NCI-H1694 (cell line): ENCODE results near the gene GFI1.
"Not testable (repeated sequence)": the region's sequence is repeated elsewhere in the genome, so short reads cannot be mapped to it uniquely, and the experiment has no call there.

Experiments
- DNase-seq: peaks from one replicate; lab custom pipeline; 2025; lab: John Stamatoyannopoulos, UW

The GFI1 gene

DNA sequence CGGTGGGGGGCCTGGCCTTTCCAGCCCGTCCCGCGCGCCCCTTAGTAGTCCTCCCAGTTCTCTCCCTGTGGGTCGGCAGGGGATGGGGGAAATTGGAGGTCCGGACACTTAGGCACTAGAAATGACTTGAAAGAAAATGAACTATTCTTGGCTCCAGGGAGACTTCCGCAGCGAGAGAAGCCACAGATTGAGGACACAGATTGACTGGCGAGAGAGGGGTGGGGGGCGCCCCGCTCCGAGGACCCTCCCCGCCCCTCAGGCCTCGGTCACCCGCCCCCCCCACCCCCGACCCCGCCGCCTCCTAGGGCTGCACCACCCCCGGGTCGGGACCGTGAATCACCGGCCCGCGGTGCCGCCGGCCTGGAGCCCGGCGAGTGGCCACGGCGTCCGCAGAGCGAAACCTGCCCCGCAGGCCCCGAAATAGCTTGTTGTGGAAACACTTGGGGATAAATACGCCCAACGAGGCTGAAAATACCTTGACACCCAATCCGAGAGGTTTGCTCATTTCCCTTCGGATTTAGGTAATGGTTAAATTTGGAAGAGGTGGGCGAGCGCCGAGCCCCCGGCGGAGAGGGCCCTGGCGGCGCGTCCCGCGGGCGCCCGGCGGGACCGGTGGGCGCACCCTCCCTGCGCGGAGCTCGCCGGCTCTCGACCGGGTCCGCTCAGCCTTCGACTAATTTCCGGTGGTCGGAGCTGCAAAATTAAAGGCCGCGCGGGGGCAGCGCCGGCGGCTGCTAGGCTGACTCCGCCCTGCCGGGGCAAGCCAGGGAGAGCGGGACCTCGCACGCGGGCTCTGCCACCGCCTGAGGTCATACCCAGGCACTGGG lies at the start of gene GFI1:
GFI1 (minus strand) TSS at position 675 of the 827 bp plus-strand sequence. CDS start 3,438 bp downstream, outside the sequence.
- DNase-seq = no peak

DNA sequence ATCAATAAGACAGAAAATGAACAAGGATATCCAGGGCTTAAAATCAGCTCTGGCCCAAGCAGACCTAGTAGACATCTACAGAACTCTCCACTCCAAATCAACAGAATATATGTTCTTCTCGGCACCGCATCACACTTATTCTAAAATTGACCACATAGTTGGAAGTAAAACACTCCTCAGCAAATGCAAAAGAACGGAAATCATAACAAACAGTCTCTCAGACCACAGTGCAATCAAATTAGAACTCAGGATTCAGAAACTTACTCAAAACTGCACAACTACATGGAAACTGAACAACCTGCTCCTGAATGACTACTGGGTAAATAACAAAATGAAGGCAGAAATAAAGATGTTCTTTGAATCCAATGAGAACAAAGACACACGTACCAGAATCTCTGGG lies 45.6 kb upstream of the GFI1 start:
- DNase-seq = not testable (repeated sequence)

DNA sequence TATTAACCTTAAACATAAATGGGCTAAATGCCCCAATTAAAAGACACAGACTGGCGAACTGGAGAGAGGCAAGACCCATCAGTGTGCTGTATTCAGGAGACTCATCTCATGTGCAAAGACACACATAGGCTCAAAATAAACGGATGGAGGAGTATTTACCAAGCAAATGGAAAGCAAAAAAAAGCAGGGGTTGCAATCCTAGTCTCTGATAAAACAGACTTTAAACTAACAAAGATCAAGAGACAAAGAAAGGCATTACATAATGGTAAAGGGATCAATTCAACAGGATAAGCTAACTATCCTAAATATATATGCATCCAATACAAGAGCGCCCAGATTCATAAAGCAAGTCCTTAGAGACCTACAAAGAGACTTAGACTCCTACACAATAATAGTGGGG lies 45.2 kb upstream of the GFI1 start:
- not testable (repeated sequence) for DNase-seq

DNA sequence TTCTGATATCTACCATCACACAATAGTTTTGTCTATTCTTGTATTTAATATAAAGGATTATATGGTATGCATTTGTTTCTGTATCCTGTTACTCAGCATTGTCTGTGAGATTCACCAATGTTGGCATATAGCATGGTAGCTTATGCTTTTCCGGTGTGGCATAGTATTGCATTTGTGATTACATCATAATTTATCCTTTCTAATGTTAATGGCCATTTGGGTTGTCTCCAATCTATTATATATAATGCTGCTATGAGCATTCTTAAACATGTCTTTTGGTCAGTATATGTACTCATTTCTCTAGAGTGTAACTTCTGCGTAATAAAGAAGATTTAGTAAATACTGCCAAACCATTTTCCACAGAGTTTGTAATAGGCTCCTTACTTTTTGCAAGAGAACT lies 40.9 kb upstream of the GFI1 start:
- DNase-seq = no peak

DNA sequence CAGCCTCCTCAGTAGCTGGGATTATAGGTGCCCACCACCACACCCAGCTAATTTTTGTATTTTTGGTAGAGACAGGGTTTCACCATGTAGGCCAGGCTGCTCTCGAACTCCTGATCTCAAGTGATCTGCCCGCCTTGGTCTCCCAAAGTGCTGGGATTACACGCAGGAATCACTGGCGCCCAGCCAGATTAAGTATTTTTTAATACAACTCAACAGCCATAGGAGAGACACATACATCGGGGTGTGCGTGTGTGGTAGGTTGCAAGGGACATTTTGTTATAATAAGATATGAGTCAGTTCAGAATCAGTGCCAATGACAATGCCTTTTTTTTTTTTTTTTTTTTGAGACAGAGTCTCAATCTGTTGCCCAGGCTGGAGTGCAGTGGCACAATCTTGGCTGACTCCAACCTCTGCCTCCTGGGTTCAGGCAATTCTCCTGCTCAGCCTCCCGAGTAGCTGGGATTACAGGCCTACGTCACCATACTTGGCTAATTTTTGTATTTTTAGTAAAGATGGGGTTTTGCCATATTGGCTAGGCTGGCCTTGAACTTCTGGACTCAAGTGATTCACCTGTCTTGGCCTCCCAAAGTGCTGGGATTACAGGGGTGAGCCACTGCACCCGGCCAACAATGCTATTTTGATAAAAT lies 38.3 kb upstream of the GFI1 start:
- not testable (repeated sequence) for DNase-seq

DNA sequence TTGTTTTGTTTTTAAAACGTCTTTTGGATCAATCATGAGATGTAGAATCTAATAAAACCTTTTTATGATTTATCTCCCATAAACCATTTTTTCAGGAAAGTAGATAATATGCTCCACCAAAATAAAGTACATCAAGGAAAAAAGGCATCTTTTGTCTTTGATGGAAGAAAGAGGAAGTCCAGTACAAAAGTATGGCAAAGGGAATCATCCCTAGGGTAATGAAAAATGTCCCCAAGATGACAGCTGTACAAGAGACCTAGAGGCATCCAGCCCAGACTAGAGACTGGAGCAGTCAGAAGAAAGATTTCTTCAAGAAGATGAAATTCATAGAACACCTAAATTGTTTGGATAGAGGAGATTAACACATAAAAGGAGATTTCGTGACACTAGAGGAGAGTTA lies 32.3 kb upstream of the GFI1 start:
- no peak for DNase-seq

DNA sequence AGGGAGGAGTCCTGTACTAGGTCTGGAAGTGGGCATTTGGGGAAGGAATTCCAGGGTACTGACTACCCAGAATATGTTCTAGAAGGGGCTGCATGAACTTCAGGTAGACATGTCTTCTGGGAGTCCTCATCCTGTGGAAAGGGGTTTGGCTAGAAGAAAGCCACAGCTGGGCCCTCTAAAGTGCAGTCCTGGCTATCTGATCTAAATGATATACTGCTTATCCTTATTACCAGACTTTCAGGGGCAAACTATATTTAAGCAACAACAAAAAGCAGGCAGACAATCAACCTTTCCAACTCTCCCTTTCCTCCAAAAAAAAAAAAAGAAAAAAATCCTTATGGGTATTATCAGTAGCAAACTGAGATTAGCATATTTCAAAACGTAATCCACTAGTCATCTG lies 29.8 kb upstream of the GFI1 start:
- no peak for DNase-seq

DNA sequence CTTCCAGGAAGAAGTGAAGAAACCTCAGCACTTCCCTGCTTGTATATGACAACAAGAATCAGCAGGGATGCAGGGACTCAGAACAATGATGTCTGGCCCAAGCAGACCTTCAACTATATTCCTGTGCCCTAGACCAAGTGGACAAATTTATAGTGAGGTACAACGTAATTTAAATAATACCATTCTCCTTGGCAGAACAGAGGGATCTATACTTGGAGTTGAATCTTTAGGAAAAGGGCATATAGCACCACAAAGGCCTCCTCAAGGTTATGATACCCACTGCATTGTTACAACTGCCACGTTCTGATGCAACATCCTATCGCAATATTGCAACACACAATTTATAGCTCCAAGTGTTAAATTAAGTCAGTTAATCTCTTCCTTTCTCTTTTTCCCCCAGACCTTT lies 29.1 kb upstream of the GFI1 start:
- DNase-seq = no peak

DNA sequence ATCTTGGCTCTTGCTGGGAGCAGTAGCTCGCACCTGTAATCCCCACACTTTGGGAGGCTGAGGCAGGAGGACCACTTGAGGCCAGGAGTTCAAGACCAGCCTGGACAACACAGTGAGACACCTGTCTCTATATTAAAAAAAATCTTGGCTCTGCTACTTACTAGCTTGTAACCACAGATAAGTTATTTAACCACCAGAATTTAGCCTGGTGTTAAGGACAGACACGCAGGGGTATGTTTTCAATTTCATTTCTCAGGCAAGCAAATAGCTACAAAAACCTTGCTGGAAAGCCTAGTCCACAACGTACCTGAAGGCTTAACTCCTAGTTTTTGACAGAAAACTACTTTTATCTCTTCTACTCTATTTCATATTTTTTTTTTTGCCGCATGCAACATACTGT lies 24.8 kb upstream of the GFI1 start:
- DNase-seq = no peak

DNA sequence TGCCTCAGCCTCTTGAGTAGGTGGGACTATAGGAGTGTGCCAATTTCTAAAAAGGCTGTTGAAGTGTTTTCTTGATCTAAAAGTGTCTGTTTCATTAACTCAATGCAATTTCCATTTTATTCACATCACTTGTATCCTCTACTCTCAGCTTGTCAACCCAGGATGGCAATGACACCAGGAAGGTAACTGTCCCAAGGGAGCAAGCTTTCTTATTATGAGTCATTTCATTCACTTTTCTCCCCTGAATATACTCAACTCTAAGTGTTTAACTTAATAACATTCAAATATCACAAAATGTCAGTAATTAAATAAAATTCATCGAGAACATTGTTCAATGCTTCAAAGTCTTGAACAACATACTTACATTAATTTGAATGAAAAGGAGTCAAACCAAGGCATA lies 22.9 kb upstream of the GFI1 start:
- no peak for DNase-seq

DNA sequence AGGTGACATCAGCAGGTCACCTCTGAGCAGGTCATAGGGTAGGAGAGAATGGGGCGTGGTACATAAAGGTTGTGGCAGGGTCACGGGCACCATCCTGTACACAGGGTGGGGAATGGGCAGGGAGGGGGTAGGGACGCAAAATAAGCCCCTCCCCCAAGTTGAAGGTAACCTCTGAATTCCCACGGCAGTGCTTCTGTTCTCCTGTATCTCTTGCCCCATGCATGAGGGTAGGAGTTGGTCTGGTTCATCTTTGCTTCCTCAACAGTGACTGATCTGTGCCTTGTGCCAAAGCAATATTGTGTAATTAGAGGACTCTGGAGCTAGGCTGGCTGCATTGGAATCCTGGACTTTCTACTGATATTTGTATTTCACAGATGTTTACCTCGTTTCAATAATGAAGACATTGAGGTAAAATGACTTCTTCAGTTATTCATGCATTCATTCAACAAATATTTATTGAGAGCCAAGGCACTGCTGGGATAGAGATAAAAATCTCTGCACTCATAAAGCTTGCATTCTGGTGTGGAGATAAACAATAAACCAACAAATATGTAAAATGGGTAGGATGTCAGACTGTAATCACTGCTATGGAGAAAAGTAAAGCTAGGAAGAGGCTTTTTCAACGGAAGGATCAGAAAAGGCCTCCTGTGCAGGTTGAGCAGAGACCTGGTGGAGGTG lies 18.4 kb upstream of the GFI1 start:
- DNase-seq = no peak

DNA sequence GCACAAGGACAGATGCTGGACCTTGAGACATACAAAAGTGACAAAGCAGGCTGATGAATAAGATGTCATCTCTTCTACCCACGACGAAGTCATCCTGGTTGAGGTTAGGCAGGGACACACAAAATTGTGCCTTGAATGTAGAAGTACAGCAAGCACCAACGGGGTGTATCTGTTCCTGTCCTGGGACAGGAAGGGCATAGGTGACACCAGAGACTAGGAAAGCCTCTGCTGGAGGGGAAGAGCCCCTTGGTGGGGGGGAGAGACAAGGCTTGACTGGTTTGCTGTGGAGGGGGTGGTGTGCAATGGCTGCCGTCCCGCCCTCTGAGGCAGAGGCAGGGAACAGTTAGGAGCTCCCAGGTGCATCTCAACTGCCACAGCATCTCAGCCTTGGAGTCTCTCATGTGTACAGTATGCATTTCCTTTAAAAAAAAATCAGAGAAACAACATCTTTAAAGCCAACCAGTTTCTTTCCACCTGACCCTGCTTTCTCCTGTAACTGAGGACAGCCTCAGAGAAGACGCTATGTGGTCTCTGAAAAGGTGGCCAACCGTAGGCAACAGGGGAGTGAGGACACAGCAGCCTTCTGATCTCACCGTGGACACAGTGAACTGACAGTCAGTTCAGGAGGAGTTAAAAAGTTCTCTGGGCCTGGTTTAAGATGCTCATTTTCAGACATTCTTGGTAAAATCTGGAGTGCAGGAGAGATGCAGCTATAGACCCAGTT lies 17.7 kb upstream of the GFI1 start:
- no peak for DNase-seq

DNA sequence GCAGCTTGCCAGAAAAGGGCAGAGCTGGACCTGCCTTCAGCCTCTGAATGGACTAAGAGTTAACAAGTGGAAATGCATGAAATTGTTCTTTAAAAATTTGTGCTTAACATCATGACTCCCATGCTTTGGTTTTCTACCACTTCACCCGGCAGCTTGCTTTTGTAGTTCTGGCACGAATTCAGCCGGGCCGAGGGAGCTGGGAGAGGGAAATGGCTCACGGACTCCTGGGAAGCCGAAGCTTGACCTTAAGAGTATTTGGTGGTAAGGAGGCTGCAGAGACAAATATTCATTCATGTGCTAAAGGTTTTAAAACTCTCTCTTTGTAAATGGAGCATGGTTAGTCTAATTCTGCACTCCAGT lies 17.2 kb upstream of the GFI1 start:
- DNase-seq = no peak

DNA sequence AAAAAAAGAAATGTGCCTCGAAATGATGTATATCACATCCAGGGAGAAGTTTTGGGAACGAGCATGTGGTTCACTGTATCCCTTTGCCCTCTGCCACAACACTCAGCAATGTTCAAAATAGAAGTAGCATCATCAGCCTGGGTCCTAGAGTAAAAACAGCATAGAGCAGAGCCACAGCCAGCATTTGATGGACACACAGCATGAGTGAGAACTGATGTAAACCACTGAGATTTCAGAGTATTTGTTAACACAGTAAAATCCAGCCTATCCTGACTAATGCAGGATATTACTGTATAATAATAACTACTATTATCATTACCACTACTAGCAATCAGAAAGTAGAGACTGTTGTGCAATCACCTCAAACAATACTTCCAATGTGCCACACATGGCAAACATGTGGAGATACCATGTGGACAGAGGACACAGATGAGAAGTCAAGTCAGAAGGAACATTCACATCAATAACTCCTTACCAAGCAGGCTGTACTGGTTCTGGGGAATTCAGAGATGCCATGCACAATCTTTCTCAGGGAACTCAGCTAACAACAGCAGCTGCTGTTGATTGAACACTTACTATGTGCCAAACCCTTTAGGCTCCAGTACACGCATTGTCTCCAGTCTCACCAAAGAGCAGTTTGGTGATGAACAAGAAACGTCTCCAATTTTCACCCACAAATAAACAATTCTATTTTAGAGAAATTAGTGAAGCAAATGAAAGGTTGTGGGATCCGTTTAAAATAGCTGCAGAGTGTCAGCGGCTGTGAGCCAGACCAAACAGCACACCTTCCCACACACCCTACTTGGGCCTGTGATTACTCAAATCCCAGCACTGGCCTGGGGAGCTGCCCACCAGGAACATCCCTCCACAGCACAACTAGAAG lies 16.6 kb upstream of the GFI1 start:
- no peak for DNase-seq

DNA sequence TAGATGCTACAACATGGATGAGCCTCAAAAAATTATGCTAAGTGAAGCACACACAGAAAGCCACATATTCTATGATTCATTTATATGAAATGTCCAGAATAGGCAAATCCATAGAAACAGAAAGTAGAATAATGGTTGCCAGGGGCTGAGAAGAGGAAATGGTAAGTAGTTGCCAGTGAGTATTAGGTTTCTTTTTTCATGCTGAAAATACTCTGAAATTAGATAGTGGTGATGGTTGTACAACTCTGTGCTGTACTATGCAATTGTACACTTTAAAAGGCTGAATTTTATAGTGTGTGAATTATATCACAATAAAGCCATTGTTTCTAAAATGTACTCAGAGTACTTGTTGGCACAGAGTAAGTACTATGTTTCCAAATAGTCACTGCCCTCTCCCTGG lies 15.5 kb upstream of the GFI1 start:
- no peak for DNase-seq

DNA sequence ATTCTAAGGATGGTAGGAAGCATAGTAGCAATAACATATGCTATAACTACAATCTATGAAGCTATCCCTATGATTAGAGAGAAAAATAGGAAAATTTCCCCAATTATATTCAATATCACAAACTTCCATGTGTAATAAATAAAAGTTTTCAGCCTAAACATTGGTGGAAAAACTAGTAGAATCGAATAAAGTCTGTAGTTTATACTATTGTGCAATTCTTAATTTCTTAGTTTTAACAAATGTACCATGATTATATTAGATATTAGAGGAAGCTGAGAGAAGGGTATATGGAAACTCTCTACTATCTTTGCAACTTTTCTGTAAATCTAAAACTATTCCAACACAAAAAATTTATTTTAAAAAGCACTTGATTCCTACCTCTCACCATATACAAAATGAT lies 13.8 kb upstream of the GFI1 start:
- DNase-seq = no peak

DNA sequence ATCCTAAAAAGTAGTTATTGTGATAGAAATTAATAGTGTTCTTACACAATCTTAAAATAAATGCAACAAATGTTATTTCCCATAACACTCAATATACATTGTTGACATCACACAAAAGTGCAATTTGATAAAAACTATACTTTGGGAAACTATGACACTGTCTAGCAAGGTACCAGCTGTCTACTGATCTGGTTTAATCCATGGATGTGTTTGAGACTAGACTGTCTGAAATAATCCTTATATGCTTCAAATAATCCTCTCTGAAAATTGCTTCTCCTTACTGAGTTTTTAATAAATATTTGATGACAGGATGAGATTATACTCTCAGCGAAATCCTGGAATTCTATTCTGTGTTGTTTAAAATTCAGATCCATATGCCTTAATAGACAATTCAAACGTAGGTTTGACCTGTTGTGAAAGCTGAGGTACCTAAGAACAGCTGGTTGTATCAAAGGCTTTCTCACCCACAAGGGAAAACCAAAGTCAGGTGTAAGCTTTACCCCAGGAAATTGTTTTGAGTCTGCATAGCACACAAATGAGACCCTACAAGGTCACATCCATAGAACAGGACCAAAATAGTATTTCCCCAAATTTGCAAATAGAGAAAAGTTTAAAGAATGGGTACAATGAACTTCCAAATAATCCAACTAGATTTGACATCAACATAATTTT lies 8.8 kb upstream of the GFI1 start:
- DNase-seq = no peak

DNA sequence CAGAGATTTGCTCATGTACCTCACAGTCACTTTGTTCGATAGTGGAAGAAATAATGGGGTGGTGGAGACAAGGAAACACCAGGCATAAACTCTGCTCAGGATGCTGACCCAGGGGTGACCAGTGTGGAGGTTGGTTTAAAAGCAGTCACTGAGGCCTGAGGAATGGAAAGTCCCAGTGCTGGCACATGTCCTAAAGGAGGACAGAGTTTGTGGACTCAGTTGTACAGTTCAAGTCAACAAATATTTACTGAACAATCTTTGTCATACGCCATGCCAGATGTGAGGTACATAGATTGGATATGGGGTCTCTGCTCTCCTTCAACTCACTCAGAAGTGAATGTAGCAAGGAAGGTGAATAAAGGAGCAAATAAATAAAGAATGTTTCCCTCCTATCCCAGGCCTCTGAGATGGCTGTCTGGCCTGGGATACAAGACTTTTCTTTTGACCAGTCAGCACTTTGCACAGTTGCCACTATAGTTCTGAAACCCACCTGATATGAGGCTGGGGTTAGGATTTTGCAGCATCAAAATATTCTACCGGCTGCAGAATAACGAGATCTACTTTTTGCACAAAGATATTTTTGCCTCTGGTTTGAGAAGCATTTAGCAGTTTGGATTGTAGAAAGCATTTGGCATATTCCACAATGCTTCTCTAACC lies 7.9 kb upstream of the GFI1 start:
- DNase-seq = no peak

DNA sequence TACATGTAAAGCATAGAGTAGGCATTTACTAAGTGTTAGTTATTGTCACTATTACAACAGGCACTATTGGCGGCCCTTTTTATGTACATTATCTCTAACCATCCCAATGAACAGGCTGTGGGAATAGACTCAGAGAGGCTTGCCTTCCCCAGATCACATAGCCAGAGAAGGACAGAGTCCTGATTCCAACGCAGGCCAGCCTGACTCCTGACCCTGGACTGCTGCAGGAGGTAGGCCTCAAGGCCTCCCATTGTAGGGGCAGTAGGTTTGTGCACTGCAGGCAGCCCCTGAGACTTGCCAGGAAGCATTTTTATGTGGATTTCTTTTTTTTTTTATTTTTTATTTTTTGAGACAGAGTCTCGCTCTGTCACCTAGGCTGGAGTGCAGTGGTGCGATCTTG lies 6.4 kb upstream of the GFI1 start:
- no peak for DNase-seq

DNA sequence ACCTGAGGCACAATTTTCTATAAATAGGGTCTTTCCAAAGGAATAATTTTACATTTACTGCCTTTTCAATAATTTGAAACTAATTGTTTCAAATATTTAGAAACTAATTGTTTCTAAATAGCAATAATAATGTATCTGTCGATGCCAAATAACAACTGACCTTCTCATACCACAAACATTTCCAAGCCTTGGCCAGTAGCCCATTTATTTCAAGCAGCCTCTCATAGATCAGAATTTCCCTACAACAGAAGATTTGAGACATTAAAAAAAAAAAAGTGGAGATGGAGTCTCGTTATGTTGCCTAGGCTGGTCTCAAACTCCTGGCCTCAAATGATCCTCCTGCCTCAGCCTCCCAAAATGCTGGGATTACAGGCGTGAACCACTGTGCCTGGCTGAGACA lies 2.1 kb upstream of the GFI1 start:
- DNase-seq = no peak
